HepG2 (cell line): Measurements from ENCODE around the gene GPD1.

Experiments used
- MYC ChIP-seq: sonication (generic); formaldehyde crosslinking; IDR thresholded peaks from 2 replicates; pipeline ENCODE4 v1.9.0; 2021; ENCODE audit warnings: missing genetic modification reagents, borderline replicate concordance
- NR2F2 ChIP-seq: IDR thresholded peaks from 2 replicates; pipeline ENCODE4 v1.6.1; 2012; ENCODE audit warnings: low read depth, inconsistent platforms, borderline replicate concordance
- SNRNP70 ChIP-seq: fragments of 200-400 bp; formaldehyde crosslinking; IDR thresholded peaks from 2 replicates; pipeline ENCODE4 v1.6.1; 2017; ENCODE audit warnings: mild to moderate bottlenecking, low read depth, low read length, moderate library complexity
- SP2 ChIP-seq: sonication (generic); formaldehyde crosslinking; IDR thresholded peaks from 2 replicates; pipeline ENCODE4 v1.5.1; 2020; ENCODE audit warnings: mild to moderate bottlenecking, missing genetic modification reagents
- TF ChIP-seq, protein P1 (sequence below): sonication (generic); formaldehyde crosslinking; IDR thresholded peaks from 2 replicates; pipeline ENCODE4 v1.5.0; 2020; ENCODE audit warnings: mild to moderate bottlenecking, missing genetic modification reagents, moderate library complexity

GRCh38 chr12:50102646-50103309, 1.0 kb upstream of the GPD1 start:
- TF ChIP-seq NR2F2 (no peak), SNRNP70 (no peak), SP2 (no peak), MYC (CRISPR knock-in tag) (peak; percentile 59; the same call in 1 of the 2 replicates)
- TF ChIP-seq, protein P1, sequence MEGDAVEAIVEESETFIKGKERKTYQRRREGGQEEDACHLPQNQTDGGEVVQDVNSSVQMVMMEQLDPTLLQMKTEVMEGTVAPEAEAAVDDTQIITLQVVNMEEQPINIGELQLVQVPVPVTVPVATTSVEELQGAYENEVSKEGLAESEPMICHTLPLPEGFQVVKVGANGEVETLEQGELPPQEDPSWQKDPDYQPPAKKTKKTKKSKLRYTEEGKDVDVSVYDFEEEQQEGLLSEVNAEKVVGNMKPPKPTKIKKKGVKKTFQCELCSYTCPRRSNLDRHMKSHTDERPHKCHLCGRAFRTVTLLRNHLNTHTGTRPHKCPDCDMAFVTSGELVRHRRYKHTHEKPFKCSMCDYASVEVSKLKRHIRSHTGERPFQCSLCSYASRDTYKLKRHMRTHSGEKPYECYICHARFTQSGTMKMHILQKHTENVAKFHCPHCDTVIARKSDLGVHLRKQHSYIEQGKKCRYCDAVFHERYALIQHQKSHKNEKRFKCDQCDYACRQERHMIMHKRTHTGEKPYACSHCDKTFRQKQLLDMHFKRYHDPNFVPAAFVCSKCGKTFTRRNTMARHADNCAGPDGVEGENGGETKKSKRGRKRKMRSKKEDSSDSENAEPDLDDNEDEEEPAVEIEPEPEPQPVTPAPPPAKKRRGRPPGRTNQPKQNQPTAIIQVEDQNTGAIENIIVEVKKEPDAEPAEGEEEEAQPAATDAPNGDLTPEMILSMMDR (CRISPR knock-in tag): peak; percentile 24; the same call in 1 of the 2 replicates
